Mucosa of descending colon (tissue), 3 donors: Measurements from ENCODE around the gene DUSP7. TPM values are rescaled to one million over a fixed set of nuclear protein-coding genes. Genes with fewer than 3 reads are reported as not detected.
A peak's percentile ranks its signal among the peaks of the same experiment; 100 is the strongest.

Source experiments
- ATAC-seq: fragments of 200-7000 bp; cut with Tn5 transposase; one replicate; pipeline ENCODE4 v1.9.1; 2020; ENCODE audit warnings: mild to moderate bottlenecking, moderate library complexity
- DNase-seq, 3 donors: peaks; one replicate each; pipeline ENCODE4 v3.0.0-alpha.2; 2020
- H3K36me3 ChIP-seq: fragments of 200-600 bp; one replicate; pipeline ENCODE4 v1.8.0; 2021; ENCODE audit warnings: low read depth, mild to moderate bottlenecking
- H3K4me1 ChIP-seq: fragments of 200-600 bp; one replicate; pipeline ENCODE4 v1.8.0; 2021; ENCODE audit warnings: low read depth, mild to moderate bottlenecking
- H3K4me3 ChIP-seq: fragments of 200-600 bp; one replicate; pipeline ENCODE4 v1.8.0; 2021; ENCODE audit warnings: mild to moderate bottlenecking
- H3K9me3 ChIP-seq: fragments of 200-600 bp; one replicate; pipeline ENCODE4 v1.8.0; 2021; ENCODE audit warnings: mild to moderate bottlenecking
- intact Hi-C, 2 donors: fragments of 100-400 bp; cut with DNase I in 1 of 2; cut with micrococcal nuclease in 1 of 2; formaldehyde crosslinking; loops; one replicate each; pipeline versions ENCODE4 v1.11.0 to v1.11.1; 2022; cut with DNase I, micrococcal nuclease
- total RNA-seq, 3 donors: library from RNA; stranded (reverse); fragmentation: NEBNext Ultra II Directional in 2 of 3; extraction: Animal tissue kit (Norgen Biotek cat#: 25700) in 2 of 3; gene quantifications; one replicate each; pipeline versions ENCODE4 v1.2.1 to v1.2.4, GENCODE V29; 2021 to 2023
- TF ChIP-seq, protein P1 (sequence below): fragments of 200-600 bp; IDR thresholded peaks from one replicate; pipeline ENCODE4 v1.8.0; 2022; ENCODE audit warnings: antibody characterized with exemption, mild to moderate bottlenecking
- donor health status: DM: no; HTN: no; CAD: no; lungs with moderate emphysema.
- donor health status: DM: no; HTN: no; CAD: no.
- donor health status: DM: no; HTN: yes; CAD: no.

Gene DUSP7
- total RNA-seq, 3 donors from 2014 or later: 6.9 to 12.3 (median 8.0) TPM

GRCh38 chr3:52063026-52063723 lies 6.8 kb upstream of the DUSP7 start:
- no peaks in the 10 kb centered on the region for H3K36me3 ChIP-seq
- H3K9me3 ChIP-seq: no peaks in the 10 kb centered on the region
- no peak overlapping the region for H3K4me3 ChIP-seq
- ATAC-seq (no peak), DNase-seq (no peak)
- H3K4me1 ChIP-seq: peaks cover 8% of the 10 kb centered on the region
- intact Hi-C loops: no loop called here
- TF ChIP-seq, protein P1, sequence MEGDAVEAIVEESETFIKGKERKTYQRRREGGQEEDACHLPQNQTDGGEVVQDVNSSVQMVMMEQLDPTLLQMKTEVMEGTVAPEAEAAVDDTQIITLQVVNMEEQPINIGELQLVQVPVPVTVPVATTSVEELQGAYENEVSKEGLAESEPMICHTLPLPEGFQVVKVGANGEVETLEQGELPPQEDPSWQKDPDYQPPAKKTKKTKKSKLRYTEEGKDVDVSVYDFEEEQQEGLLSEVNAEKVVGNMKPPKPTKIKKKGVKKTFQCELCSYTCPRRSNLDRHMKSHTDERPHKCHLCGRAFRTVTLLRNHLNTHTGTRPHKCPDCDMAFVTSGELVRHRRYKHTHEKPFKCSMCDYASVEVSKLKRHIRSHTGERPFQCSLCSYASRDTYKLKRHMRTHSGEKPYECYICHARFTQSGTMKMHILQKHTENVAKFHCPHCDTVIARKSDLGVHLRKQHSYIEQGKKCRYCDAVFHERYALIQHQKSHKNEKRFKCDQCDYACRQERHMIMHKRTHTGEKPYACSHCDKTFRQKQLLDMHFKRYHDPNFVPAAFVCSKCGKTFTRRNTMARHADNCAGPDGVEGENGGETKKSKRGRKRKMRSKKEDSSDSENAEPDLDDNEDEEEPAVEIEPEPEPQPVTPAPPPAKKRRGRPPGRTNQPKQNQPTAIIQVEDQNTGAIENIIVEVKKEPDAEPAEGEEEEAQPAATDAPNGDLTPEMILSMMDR: no peak

DNA sequence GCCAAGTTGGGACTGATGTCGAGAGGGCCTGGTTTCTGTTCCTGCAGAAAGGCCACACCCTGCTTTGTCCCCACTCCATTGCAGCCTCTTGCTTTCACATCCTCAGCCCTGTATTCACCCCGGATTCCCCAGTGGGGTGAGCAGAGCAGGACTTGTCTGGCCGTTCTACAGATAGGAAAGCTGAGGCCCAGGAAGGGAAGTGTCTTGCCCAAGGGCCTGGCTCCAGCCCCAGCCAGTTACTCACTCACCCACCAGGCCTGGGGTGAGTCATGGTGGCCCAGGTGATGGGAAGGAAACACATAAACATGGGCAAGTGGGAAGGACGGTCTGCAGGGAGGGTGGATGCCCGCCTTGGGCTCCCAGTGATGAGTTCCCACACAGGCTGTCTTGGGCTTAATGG lies 6.1 kb upstream of the DUSP7 start:
- DNase-seq: no peak
- no peak overlapping the region for H3K4me3 ChIP-seq
- no peaks in the 10 kb centered on the region for H3K36me3 ChIP-seq
- peak; percentile 12 for ATAC-seq
- TF ChIP-seq, protein P1: no peak
- H3K9me3 ChIP-seq: no peaks in the 10 kb centered on the region
- peaks cover 14% of the 10 kb centered on the region for H3K4me1 ChIP-seq
- intact Hi-C loops: no loop called here

DNA sequence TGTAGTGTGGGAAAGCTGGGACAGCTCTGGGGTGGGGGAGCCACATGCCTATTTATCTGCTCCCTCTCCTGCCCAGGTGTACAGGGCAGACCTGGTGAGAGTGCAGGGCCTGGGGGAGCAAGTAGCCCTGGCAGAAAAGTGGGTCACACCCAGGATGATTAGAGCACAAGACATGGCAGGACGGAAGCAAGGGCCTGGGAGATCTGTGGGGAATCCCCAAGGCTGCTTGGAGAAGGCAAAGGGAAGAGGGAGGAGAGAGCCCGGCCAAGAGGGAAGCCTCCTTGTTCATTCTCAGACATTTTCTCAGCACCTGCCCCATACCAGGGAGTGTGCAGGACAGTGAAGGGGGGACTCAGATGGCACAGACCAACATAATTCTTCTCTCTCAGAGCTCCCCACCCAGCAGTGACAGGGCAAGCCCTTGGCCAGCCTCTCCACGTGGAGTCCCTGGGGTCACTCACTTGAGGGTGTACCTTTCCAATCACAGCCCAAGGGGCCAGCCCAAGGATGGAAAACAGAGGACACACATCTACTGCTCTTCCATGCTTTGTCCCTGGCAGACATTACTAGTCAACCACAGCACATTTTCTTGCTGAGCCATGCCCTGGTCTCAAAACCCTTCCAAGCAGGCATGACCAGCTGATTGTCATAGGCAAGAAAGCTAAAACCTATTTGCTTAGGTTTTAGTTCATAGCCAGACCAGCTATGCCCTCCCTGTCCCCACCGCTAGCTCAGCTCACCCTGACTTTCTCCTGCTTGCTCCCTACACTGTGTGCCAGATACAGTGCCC lies 4.9 kb upstream of the DUSP7 start:
- no peak for ATAC-seq
- intact Hi-C loops: no loop called here
- Histone ChIP-seq H3K4me1 (peaks cover 14% of the 10 kb centered on the region), H3K36me3 (no peaks in the 10 kb centered on the region), H3K9me3 (no peaks in the 10 kb centered on the region), H3K4me3 (no peak overlapping the region)
- DNase-seq: no peak
- TF ChIP-seq, protein P1: no peak

- H3K9me3 ChIP-seq: no peaks in the 10 kb centered on the region
- TF ChIP-seq, protein P1: no peak
- intact Hi-C loops: no loop called here
Measured at GRCh38 chr3:52059781-52060180, 3.4 kb upstream of the DUSP7 start.

DNA sequence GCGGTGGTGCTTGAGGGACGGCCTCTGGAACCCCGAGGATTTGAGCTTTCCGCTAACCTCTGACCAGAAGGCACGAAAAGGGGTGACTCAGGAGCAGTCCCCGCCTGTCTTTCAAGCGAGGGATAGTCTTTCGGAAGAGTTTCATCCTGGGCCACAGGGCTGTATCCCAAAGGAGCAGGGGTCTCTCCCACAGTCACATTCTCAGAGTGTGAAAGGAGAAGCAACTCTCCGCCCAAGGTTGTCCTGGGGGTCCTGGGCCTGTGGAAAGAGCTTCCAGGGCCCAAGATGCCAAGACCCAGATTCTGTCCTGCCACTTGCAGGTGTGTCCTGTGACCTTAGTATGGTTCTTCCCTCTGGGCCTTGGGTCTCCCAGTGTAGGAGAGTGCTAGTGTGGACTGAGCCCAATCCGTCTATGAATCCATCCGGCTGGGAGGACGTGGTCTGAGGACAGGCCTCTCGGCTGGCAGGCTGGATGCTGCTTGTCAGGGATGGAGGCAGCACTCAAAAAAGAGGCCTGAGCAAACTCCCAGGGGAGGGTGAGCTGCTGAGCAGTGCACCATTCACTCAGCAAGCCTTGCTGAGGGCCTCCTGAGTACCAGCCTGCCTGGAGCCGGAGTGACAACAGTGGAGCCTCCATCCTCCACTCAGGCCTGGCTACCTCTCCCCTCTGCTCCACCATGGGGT lies 1.6 kb upstream of the DUSP7 start:
- ATAC-seq (no peak), DNase-seq (peak in 1 of 3 donors; percentile 42)
- TF ChIP-seq, protein P1: no peak
- H3K36me3 ChIP-seq: no peaks in the 10 kb centered on the region
- no peaks in the 10 kb centered on the region for H3K9me3 ChIP-seq
- H3K4me3 ChIP-seq: peak overlapping the region; percentile 7
- peaks cover 30% of the 10 kb centered on the region for H3K4me1 ChIP-seq
- intact Hi-C loops: no loop called here

More at GRCh38 chr3:52059781-52060180, 3.4 kb upstream of the DUSP7 start:
- ATAC-seq: no peak
- Histone ChIP-seq H3K4me1 (peaks cover 13% of the 10 kb centered on the region), H3K36me3 (no peaks in the 10 kb centered on the region), H3K4me3 (no peak overlapping the region)
- DNase-seq: no peak
